ENCODE data around the gene TMC7.
"Not testable (repeated sequence)": the region's sequence is repeated elsewhere in the genome, so short reads cannot be mapped to it uniquely, and the experiment has no call there.

Gene TMC7

GRCh38 chr16:18984435-18985005 is 786 bp downstream of the TMC7 start:
- no peak for DNase-seq

- not testable (repeated sequence) for DNase-seq
Measured at GRCh38 chr16:18985256-18985655, 1.5 kb downstream of the TMC7 start.

GRCh38 chr16:18991731-18992130 is 8.0 kb downstream of the TMC7 start:
- not testable (repeated sequence) for DNase-seq

- DNase-seq = not testable (repeated sequence)
Measured at GRCh38 chr16:18993531-18993930, 9.8 kb downstream of the TMC7 start.

- DNase-seq = not testable (repeated sequence)
Measured at GRCh38 chr16:18994181-18994580, 10.4 kb downstream of the TMC7 start.

- not testable (repeated sequence) for DNase-seq
Measured at GRCh38 chr16:18995406-18995805, 11.7 kb downstream of the TMC7 start.

GRCh38 chr16:18996536-18996935 is 12.8 kb downstream of the TMC7 start:
- not testable (repeated sequence) for DNase-seq

- DNase-seq = not testable (repeated sequence)
Measured at GRCh38 chr16:18997001-18997400, 13.3 kb downstream of the TMC7 start.

GRCh38 chr16:18999045-18999393 is 15.3 kb downstream of the TMC7 start:
- no peak for DNase-seq

- DNase-seq = no peak
Measured at GRCh38 chr16:19001788-19002187, 18.1 kb downstream of the TMC7 start.

- DNase-seq = no peak
Measured at GRCh38 chr16:19003935-19004334, 20.2 kb downstream of the TMC7 start.

GRCh38 chr16:19005561-19006445 is 22.1 kb downstream of the TMC7 start:
- no peak for DNase-seq

GRCh38 chr16:19006446-19007315 is 22.9 kb downstream of the TMC7 start:
- DNase-seq = no peak

GRCh38 chr16:19008245-19009169 is 24.8 kb downstream of the TMC7 start:
- DNase-seq = peak; percentile 32

- no peak for DNase-seq
Measured at GRCh38 chr16:19011169-19011731, 27.5 kb downstream of the TMC7 start.

GRCh38 chr16:19014461-19014860 is 30.7 kb downstream of the TMC7 start:
- DNase-seq = no peak

GRCh38 chr16:19017179-19017578 is 33.4 kb downstream of the TMC7 start:
- no peak for DNase-seq

GRCh38 chr16:19020689-19021088 is 37.0 kb downstream of the TMC7 start:
- DNase-seq = no peak

GRCh38 chr16:19021747-19022146 is 38.0 kb downstream of the TMC7 start:
- no peak for DNase-seq

- no peak for DNase-seq
Measured at GRCh38 chr16:19027416-19027815, 43.7 kb downstream of the TMC7 start.

- no peak for DNase-seq
Measured at GRCh38 chr16:19029980-19030379, 46.2 kb downstream of the TMC7 start.

GRCh38 chr16:19031738-19032137 is 48.0 kb downstream of the TMC7 start:
- no peak for DNase-seq

All from kidney glomerular epithelial cell (primary cell).